ENCODE results near the gene LAMA2. TPM values are rescaled to one million over a fixed set of nuclear protein-coding genes. Genes with fewer than 3 reads are reported as not detected.

LAMA2 gene
- total and polyA plus RNA-seq, 2 donors (not counting 3 experiments of a cell fraction or from before 2014, with no cell fraction given): 0.51 to 0.75 TPM

DNA sequence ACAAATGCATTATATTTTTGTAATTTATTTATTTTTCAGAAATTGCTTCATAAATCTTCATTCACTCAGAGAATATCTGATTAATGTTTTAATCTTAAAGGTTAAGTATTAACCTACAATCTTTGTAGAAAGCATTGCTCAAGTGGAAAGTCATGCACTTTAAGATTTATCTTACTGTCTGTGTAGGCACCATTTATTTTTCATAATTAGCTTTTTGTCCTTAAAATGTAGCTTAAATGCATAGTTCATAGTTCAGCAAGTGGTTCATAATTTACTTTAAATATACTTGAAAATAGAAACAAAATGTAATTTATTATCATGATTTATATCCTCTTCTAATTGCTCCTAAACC is 397.3 kb downstream of the LAMA2 start:
- DNase-seq (ENCODE audit: low read depth, low spot score): no peak
- H3K4me2 ChIP-seq (ENCODE audit: insufficient read depth, low read length): no peak overlapping the region
- no peaks in the 10 kb centered on the region for H3K9me1 ChIP-seq (replicated peaks; ENCODE audit: control insufficient read depth, extremely low read depth, insufficient read depth, low read length)
- no peak for FAIRE-seq
- H3K9ac ChIP-seq (replicated peaks; ENCODE audit: extremely low read depth, insufficient read depth, low read length): no peak overlapping the region
- intact Hi-C loops (cut with micrococcal nuclease): no loop called here
- POLR2A ChIA-PET: no interaction called here
- CTCF ChIA-PET: no interaction called here
- no peaks in the 10 kb centered on the region for H3K79me2 ChIP-seq (ENCODE audit: control insufficient read depth, insufficient read depth, low read length)
- TF ChIP-seq POLR2A (IDR thresholded peaks at IDR 0.05; ENCODE audit: low read depth, low read length) (no peak), MYC (IDR thresholded peaks at IDR 0.05; ENCODE audit: low read depth, low read length) (no peak), POLR2AphosphoS5 (IDR thresholded peaks at IDR 0.05; ENCODE audit: insufficient read depth, low read depth, low read length) (no peak), MAX (IDR thresholded peaks at IDR 0.05; ENCODE audit: insufficient read depth, insufficient read length) (no peak), JUN (IDR thresholded peaks at IDR 0.05; ENCODE audit: borderline replicate concordance, insufficient read depth, insufficient read length, low read depth) (no peak), EZH2 (IDR thresholded peaks at IDR 0.05; ENCODE audit: borderline replicate concordance, low read depth, low read length, severe bottlenecking) (no peak), FOS (IDR thresholded peaks at IDR 0.05; ENCODE audit: borderline replicate concordance, insufficient read depth, low read length) (no peak)
- BruUV-seq (replicated peaks): no TSS peak
- H3K4me1 ChIP-seq (ENCODE audit: control insufficient read depth, extremely low read depth, insufficient read depth, low read length): no peaks in the 10 kb centered on the region
- H3K27me3 ChIP-seq (ENCODE audit: control insufficient read depth in 2 of 2, insufficient read depth in 2 of 2, low read length in 2 of 2): peaks cover 13 to 40% of the 10 kb centered on the region in 2 experiments
- no peaks in the 10 kb centered on the region for H3K36me3 ChIP-seq (ENCODE audit: control insufficient read depth in 2 of 2, extremely low read depth in 1 of 2, insufficient read depth in 2 of 2, low read length in 2 of 2)
- no peak overlapping the region for H2AFZ ChIP-seq (ENCODE audit: low read depth, low read length)
- H4K20me1 ChIP-seq (replicated peaks; ENCODE audit: control insufficient read depth, extremely low read depth, insufficient read depth, low read length): no peaks in the 10 kb centered on the region
- dilution Hi-C loops (cut with MboI; ENCODE audit: extremely low pct_ligation_motif_present, low sequenced_read_pairs): no loop called here
- H3K27ac ChIP-seq (ENCODE audit: insufficient read depth, low read depth, low read length): no peak overlapping the region
- H3K4me3 ChIP-seq (replicated peaks in 1 of 3; ENCODE audit: insufficient read depth in 1 of 3, low read depth in 1 of 3, low read length in 3 of 3): no peak overlapping the region
- H3K9me3 ChIP-seq (replicated peaks; ENCODE audit: control insufficient read depth, insufficient read depth, low read length): no peaks in the 10 kb centered on the region

DNA sequence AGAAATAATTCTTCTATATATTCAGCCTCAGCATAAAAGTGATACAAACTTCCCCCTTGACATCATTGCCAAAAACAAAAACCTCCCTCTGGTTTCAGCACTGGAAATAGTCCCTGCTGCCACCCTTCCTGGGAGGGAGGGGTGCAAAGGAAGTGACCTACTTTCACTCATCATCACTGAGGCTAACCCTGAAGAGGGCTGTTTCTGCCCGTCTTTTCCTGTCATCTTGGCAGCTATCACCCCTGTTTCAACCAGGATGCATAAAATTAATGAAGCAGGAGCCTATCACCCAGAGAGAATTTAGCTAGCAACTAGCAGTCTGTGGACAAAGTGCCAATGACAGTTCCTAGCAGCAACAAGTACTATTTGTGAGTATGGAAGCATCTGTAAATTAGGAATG is 397.8 kb downstream of the LAMA2 start:
- dilution Hi-C loops (cut with MboI; ENCODE audit: extremely low pct_ligation_motif_present, low sequenced_read_pairs): no loop called here
- Histone ChIP-seq H3K9me3 (replicated peaks; ENCODE audit: control insufficient read depth, insufficient read depth, low read length) (no peaks in the 10 kb centered on the region), H3K4me3 (replicated peaks in 1 of 3; ENCODE audit: insufficient read depth in 1 of 3, low read depth in 1 of 3, low read length in 3 of 3) (no peak overlapping the region), H3K79me2 (ENCODE audit: control insufficient read depth, insufficient read depth, low read length) (no peaks in the 10 kb centered on the region), H3K4me1 (ENCODE audit: control insufficient read depth, extremely low read depth, insufficient read depth, low read length) (no peaks in the 10 kb centered on the region), H4K20me1 (replicated peaks; ENCODE audit: control insufficient read depth, extremely low read depth, insufficient read depth, low read length) (no peaks in the 10 kb centered on the region), H3K9me1 (replicated peaks; ENCODE audit: control insufficient read depth, extremely low read depth, insufficient read depth, low read length) (no peaks in the 10 kb centered on the region), H3K27me3 (ENCODE audit: control insufficient read depth in 2 of 2, insufficient read depth in 2 of 2, low read length in 2 of 2) (peaks cover 13 to 40% of the 10 kb centered on the region in 2 experiments), H3K27ac (ENCODE audit: insufficient read depth, low read depth, low read length) (no peak overlapping the region), H2AFZ (ENCODE audit: low read depth, low read length) (no peak overlapping the region), H3K36me3 (ENCODE audit: control insufficient read depth in 2 of 2, extremely low read depth in 1 of 2, insufficient read depth in 2 of 2, low read length in 2 of 2) (no peaks in the 10 kb centered on the region), H3K4me2 (ENCODE audit: insufficient read depth, low read length) (no peak overlapping the region), H3K9ac (replicated peaks; ENCODE audit: extremely low read depth, insufficient read depth, low read length) (no peak overlapping the region)
- DNase-seq (ENCODE audit: low read depth, low spot score): no peak
- POLR2A ChIA-PET: no interaction called here
- no TSS peak for BruUV-seq (replicated peaks)
- no peak for FAIRE-seq
- intact Hi-C loops (cut with micrococcal nuclease): no loop called here
- CTCF ChIA-PET: no interaction called here
- TF ChIP-seq MYC (IDR thresholded peaks at IDR 0.05; ENCODE audit: low read depth, low read length) (no peak), POLR2AphosphoS5 (IDR thresholded peaks at IDR 0.05; ENCODE audit: insufficient read depth, low read depth, low read length) (no peak), EZH2 (IDR thresholded peaks at IDR 0.05; ENCODE audit: borderline replicate concordance, low read depth, low read length, severe bottlenecking) (no peak), FOS (IDR thresholded peaks at IDR 0.05; ENCODE audit: borderline replicate concordance, insufficient read depth, low read length) (no peak), CTCF (IDR thresholded peaks at IDR 0.05; ENCODE audit: extremely low read depth in 1 of 2, insufficient read depth in 1 of 2, low read depth in 1 of 2, low read length in 2 of 2) (no peak), JUN (IDR thresholded peaks at IDR 0.05; ENCODE audit: borderline replicate concordance, insufficient read depth, insufficient read length, low read depth) (no peak)

Measured in endothelial cell of umbilical vein (primary cell).